ENCODE data around the gene RD3L.

DNA sequence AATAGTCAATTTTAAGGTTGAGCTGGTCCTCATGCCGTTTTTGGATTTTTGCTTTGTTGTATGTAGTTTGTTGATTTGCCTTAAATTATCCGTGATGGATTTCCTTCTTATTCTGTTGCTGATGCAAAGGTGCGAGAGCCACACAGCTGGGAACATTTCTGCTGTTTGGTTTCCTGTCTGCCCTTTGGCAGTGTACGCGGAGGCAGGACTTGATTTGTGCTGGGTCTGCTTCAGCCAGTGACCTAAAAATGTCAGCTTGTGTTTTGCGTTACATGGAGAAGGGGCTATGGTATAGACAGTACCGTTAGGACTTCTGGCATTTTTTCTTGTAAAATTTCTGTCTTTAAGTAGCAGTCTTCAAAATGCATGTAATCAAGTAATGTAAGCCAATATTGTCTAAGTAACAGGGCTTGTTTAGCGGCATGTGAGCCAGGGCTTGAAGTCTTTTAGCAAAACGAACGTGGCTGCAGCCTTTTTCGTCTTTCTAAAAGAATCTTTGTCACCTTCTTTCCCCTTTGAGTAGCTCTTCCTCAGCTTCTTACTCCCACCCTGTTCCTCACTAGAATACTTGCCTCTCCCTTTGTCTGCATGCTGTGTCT, 18.2 kb upstream of the RD3L start:
- TF ChIP-seq POLR2A (IDR thresholded peaks at IDR 0.05): no peak
- TF ChIP-seq, protein P1, sequence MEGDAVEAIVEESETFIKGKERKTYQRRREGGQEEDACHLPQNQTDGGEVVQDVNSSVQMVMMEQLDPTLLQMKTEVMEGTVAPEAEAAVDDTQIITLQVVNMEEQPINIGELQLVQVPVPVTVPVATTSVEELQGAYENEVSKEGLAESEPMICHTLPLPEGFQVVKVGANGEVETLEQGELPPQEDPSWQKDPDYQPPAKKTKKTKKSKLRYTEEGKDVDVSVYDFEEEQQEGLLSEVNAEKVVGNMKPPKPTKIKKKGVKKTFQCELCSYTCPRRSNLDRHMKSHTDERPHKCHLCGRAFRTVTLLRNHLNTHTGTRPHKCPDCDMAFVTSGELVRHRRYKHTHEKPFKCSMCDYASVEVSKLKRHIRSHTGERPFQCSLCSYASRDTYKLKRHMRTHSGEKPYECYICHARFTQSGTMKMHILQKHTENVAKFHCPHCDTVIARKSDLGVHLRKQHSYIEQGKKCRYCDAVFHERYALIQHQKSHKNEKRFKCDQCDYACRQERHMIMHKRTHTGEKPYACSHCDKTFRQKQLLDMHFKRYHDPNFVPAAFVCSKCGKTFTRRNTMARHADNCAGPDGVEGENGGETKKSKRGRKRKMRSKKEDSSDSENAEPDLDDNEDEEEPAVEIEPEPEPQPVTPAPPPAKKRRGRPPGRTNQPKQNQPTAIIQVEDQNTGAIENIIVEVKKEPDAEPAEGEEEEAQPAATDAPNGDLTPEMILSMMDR (IDR thresholded peaks at IDR 0.05): no peak

Measured in heart left ventricle (tissue), 13 donors.